Measurements from ENCODE around the gene MUC20.
"Not testable (repeated sequence)": the region's sequence is repeated elsewhere in the genome, so short reads cannot be mapped to it uniquely, and the experiment has no call there.

Gene MUC20

GRCh38 chr3:195692781-195693427, 27.9 kb upstream of the MUC20 start:
- H3K4me3 ChIP-seq (ENCODE audit: low read depth, low read length) = no peak overlapping the region

GRCh38 chr3:195693428-195694216, 27.2 kb upstream of the MUC20 start:
- H3K4me3 ChIP-seq (ENCODE audit: low read depth, low read length) = no peak overlapping the region

GRCh38 chr3:195694217-195695076, 26.3 kb upstream of the MUC20 start:
- not testable (repeated sequence) for H3K4me3 ChIP-seq (ENCODE audit: low read depth, low read length)

- no peak overlapping the region for H3K4me3 ChIP-seq (ENCODE audit: low read depth, low read length)
Measured at GRCh38 chr3:195696632-195697278, 24.0 kb upstream of the MUC20 start.

GRCh38 chr3:195697582-195698324, 23.0 kb upstream of the MUC20 start:
- H3K4me3 ChIP-seq (ENCODE audit: low read depth, low read length) = no peak overlapping the region

- no peak overlapping the region for H3K4me3 ChIP-seq (ENCODE audit: low read depth, low read length)
Measured at GRCh38 chr3:195698325-195698646, 22.5 kb upstream of the MUC20 start.

GRCh38 chr3:195698647-195699387, 22.0 kb upstream of the MUC20 start:
- no peak overlapping the region for H3K4me3 ChIP-seq (ENCODE audit: low read depth, low read length)

GRCh38 chr3:195699388-195699771, 21.4 kb upstream of the MUC20 start:
- no peak overlapping the region for H3K4me3 ChIP-seq (ENCODE audit: low read depth, low read length)

GRCh38 chr3:195699860-195700259, 20.9 kb upstream of the MUC20 start:
- no peak overlapping the region for H3K4me3 ChIP-seq (ENCODE audit: low read depth, low read length)

- no peak overlapping the region for H3K4me3 ChIP-seq (ENCODE audit: low read depth, low read length)
Measured at GRCh38 chr3:195700319-195700718, 20.5 kb upstream of the MUC20 start.

GRCh38 chr3:195701042-195701915, 19.5 kb upstream of the MUC20 start:
- H3K4me3 ChIP-seq (ENCODE audit: low read depth, low read length) = no peak overlapping the region

GRCh38 chr3:195703776-195704175, 17.0 kb upstream of the MUC20 start:
- no peak overlapping the region for H3K4me3 ChIP-seq (ENCODE audit: low read depth, low read length)

- H3K4me3 ChIP-seq (ENCODE audit: low read depth, low read length) = no peak overlapping the region
Measured at GRCh38 chr3:195704433-195704999, 16.3 kb upstream of the MUC20 start.

GRCh38 chr3:195705081-195705991, 15.4 kb upstream of the MUC20 start:
- H3K4me3 ChIP-seq (ENCODE audit: low read depth, low read length) = no peak overlapping the region

GRCh38 chr3:195708061-195708460, 12.7 kb upstream of the MUC20 start:
- no peak overlapping the region for H3K4me3 ChIP-seq (ENCODE audit: low read depth, low read length)

- no peak overlapping the region for H3K4me3 ChIP-seq (ENCODE audit: low read depth, low read length)
Measured at GRCh38 chr3:195708626-195709481, 11.9 kb upstream of the MUC20 start.

GRCh38 chr3:195709676-195710085, 11.1 kb upstream of the MUC20 start:
- H3K4me3 ChIP-seq (ENCODE audit: low read depth, low read length) = no peak overlapping the region
